IPS-20b (cell line): ENCODE results near the gene SLC4A2.
A peak's percentile ranks its signal among the peaks of the same experiment; 100 is the strongest.
"Not testable (repeated sequence)": the region's sequence is repeated elsewhere in the genome, so short reads cannot be mapped to it uniquely, and the experiment has no call there.

Source experiments
- H3K27ac ChIP-seq: one replicate; pipeline ENCODE4 v1.5.1; 2013; ENCODE audit warnings: low read length
- H3K27me3 ChIP-seq: 2 replicates; pipeline ENCODE4 v1.6.1; 2013; ENCODE audit warnings: mild to moderate bottlenecking, low read length, inconsistent platforms; ENCODE audit not compliant: insufficient read depth
- H3K36me3 ChIP-seq: 2 replicates; pipeline ENCODE4 v1.6.1; 2013; ENCODE audit warnings: low read depth, mild to moderate bottlenecking, inconsistent platforms, low read length, moderate library complexity; ENCODE audit not compliant: insufficient read depth
- H3K4me1 ChIP-seq: 2 replicates; pipeline ENCODE4 v1.6.1; 2013; ENCODE audit warnings: mild to moderate bottlenecking, control low read depth, inconsistent platforms, low read length, moderate library complexity; ENCODE audit not compliant: insufficient read depth
- H3K4me3 ChIP-seq: 2 replicates; pipeline ENCODE4 v1.5.1; 2013; ENCODE audit warnings: mild to moderate bottlenecking, low read length, inconsistent platforms
- H3K9ac ChIP-seq: 2 replicates; pipeline ENCODE4 v1.6.1; 2013; ENCODE audit warnings: low read depth, mild to moderate bottlenecking, inconsistent platforms, low read length, moderate library complexity
- H3K9me3 ChIP-seq: 2 replicates; pipeline ENCODE4 v1.6.1; 2013; ENCODE audit warnings: mild to moderate bottlenecking, low read depth, low read length, inconsistent platforms; ENCODE audit not compliant: insufficient read depth

The SLC4A2 gene

DNA sequence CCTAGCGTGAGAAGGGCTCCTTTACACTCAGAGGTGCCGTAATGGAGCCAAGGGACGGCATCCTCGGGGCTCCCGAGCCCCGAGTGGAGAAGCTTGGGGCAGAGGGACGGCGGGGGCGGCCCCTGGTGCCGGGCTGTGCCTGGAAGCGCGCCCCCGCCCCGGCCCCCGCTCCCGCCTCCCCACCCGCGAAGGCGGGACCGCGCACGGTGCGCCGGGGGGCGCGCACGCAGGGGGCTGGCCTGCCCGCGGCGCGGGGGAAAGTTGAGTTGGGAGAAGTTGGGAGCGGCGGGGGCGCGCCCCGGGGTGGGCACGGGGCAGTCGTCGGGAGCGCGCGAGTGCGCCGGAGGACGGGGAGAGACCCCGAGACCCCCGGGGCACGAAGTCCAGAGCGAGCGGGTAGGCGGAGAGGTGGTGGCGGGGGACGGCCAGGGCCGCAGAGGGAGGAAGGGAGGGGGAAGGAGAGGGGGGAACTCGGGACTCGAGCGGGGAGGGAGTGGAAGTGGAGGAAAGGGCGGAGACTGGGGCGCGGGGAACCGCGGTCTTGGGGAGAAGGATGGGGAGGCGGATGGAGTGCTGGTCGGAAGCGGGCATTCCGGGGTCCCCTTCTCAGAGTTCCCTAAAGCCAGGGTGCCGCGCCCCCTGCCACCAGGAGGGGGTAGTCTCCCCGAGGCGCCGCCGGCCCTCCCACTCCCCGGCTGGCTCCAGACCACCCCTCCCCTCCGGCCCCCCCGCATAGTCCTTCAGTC, at the start of gene SLC4A2:
Gene SLC4A2, plus strand, starts transcription at position 223 of the 746 bp plus-strand sequence. CDS start 2,399 bp downstream, outside the sequence.
- H3K9me3 ChIP-seq: no peaks in the 10 kb centered on the region
- peaks cover 37% of the 10 kb centered on the region for H3K27me3 ChIP-seq
- H3K4me1 ChIP-seq: peaks cover 28% of the 10 kb centered on the region
- H3K9ac ChIP-seq: peak within 1 kb of the TSS; percentile 46; the same call in 1 of the 2 replicates
- no peak within 1 kb of the TSS for H3K27ac ChIP-seq
- peak within 1 kb of the TSS; percentile 94 for H3K4me3 ChIP-seq
- H3K36me3 ChIP-seq: peaks cover under 1% of the 10 kb centered on the region; the same call in 1 of the 2 replicates

- peaks cover 19% of the 10 kb centered on the region; the same call in 1 of the 2 replicates for H3K4me1 ChIP-seq
- 0 out of 2 replicates have a peak overlapping the region, but pooled peaks have one; percentile 27 for H3K4me3 ChIP-seq
- H3K27ac ChIP-seq: no peak overlapping the region
- H3K27me3 ChIP-seq: peaks cover 12% of the 10 kb centered on the region
- no peaks in the 10 kb centered on the region for H3K36me3 ChIP-seq
- H3K9ac ChIP-seq: peak overlapping the region; percentile 3; the same call in 1 of the 2 replicates
- H3K9me3 ChIP-seq: no peaks in the 10 kb centered on the region
Measured at GRCh38 chr7:151010037-151010306, 49.4 kb upstream of the SLC4A2 start.

DNA sequence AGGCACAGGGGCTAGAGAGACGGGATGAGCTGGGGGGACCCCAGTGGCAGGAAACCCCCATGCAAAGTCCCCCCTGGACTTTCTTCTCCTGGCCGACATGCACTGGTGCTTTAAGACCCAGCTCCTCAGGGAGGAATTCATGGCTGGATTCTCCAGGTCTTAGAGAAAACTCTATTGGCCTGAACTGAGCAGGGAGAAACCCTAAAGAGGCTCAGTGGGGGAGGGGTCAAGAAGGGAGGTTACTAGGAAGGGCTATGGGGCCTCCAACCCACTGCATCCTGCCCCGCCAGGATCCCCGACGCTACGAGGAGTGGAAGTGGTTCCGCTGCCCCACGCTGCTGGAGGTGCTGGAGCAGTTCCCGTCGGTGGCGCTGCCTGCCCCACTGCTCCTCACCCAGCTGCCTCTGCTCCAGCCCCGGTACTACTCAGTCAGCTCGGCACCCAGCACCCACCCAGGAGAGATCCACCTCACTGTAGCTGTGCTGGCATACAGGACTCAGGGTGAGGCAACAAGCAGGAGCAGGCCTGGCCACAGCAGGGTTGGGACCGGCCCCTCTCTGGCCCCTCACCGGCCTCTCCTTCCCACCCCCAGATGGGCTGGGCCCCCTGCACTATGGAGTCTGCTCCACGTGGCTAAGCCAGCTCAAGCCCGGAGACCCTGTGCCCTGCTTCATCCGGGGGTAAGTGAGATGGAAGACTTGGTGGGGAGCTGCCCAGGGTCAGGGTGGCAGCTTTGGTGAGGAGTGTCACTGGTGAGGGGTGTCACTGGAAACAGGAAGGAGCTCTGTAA, 48.9 kb upstream of the SLC4A2 start:
- no peaks in the 10 kb centered on the region for H3K9me3 ChIP-seq
- H3K4me1 ChIP-seq: peaks cover 19% of the 10 kb centered on the region; the same call in 1 of the 2 replicates
- peaks cover 12% of the 10 kb centered on the region for H3K27me3 ChIP-seq
- H3K9ac ChIP-seq: peak overlapping the region; percentile 3; the same call in 1 of the 2 replicates
- no peaks in the 10 kb centered on the region for H3K36me3 ChIP-seq
- H3K27ac ChIP-seq: no peak overlapping the region
- H3K4me3 ChIP-seq: peak overlapping the region; percentile 27; the same call in 1 of the 2 replicates

- Histone ChIP-seq H3K27ac (no peak overlapping the region), H3K4me1 (peaks cover 19% of the 10 kb centered on the region; the same call in 1 of the 2 replicates), H3K9me3 (no peaks in the 10 kb centered on the region), H3K9ac (peak overlapping the region; percentile 3; the same call in 1 of the 2 replicates), H3K4me3 (peak overlapping the region; percentile 27; the same call in 1 of the 2 replicates), H3K27me3 (peaks cover 13% of the 10 kb centered on the region), H3K36me3 (no peaks in the 10 kb centered on the region)
Measured at GRCh38 chr7:151011097-151011409, 48.3 kb upstream of the SLC4A2 start.

- not testable (repeated sequence) for H3K9ac ChIP-seq, H3K27ac ChIP-seq, H3K9me3 ChIP-seq, H3K4me3 ChIP-seq, H3K36me3 ChIP-seq
- H3K27me3 ChIP-seq: peaks cover 19% of the 10 kb centered on the region
- H3K4me1 ChIP-seq: peaks cover 19% of the 10 kb centered on the region; the same call in 1 of the 2 replicates
Measured at GRCh38 chr7:151011616-151012015, 47.8 kb upstream of the SLC4A2 start.

DNA sequence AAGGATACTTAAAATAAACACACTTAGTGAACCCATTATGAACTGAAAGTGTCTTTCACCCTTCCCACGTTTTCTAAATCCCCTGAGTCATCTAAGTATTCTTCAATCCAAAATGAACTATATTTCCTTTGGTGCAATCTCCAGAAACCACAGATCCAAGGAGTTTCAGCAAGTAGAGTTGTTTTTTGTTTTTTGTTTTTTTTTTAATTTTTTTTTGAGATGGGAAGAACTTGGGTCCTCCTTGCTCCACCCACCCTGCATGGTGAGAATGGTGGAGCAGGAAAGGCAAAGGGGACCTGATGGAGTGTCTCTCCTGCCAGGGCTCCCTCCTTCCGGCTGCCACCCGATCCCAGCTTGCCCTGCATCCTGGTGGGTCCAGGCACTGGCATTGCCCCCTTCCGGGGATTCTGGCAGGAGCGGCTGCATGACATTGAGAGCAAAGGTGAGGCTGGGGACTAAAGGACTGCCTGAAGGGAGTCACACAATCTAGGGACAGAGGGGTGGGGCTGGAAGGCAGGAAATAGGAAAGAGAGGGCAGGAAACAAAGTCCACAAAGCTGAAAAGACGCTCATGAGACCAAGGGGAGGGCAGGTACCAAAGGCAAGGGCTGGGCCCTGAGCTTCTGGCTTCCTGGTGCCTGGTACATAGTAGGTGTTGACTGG, 47.2 kb upstream of the SLC4A2 start:
- peaks cover 19% of the 10 kb centered on the region; the same call in 1 of the 2 replicates for H3K4me1 ChIP-seq

GRCh38 chr7:151012911-151013347, 46.5 kb upstream of the SLC4A2 start:
- peak overlapping the region; percentile 63 for H3K4me3 ChIP-seq
- H3K36me3 ChIP-seq: no peaks in the 10 kb centered on the region
- no peaks in the 10 kb centered on the region for H3K9me3 ChIP-seq
- peaks cover 19% of the 10 kb centered on the region; the same call in 1 of the 2 replicates for H3K4me1 ChIP-seq
- H3K27me3 ChIP-seq: peaks cover 31% of the 10 kb centered on the region
- H3K9ac ChIP-seq: peak overlapping the region; percentile 61; the same call in 1 of the 2 replicates
- H3K27ac ChIP-seq: no peak overlapping the region

More for the DNA sequence above, 47.2 kb upstream of the SLC4A2 start:
- Histone ChIP-seq H3K27me3 (peaks cover 23% of the 10 kb centered on the region), H3K4me3 (0 out of 2 replicates have a peak overlapping the region, but pooled peaks have one; percentile 63), H3K9me3 (no peaks in the 10 kb centered on the region), H3K36me3 (no peaks in the 10 kb centered on the region), H3K9ac (no peak overlapping the region), H3K27ac (no peak overlapping the region)

DNA sequence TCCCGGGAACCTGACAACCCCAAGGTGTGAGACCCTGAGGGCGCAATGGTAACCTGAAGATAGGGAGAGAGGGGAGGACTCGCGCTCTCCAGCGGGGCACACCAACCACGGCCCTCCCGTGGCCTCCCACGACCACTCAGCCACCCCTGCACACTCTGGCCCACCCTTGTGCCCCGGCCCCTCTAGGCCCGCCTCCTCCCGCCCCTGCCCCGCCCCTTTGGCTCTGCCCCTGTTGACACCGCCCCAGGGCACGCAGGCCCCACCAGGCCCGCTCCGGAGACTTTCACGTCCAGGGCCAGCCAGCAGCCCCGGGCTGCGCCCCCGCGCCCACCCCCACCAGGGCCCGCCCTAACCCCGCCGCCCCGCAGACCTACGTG, 46.0 kb upstream of the SLC4A2 start:
- peak overlapping the region; percentile 63; the same call in 1 of the 2 replicates for H3K4me3 ChIP-seq
- peaks cover 17% of the 10 kb centered on the region; the same call in 1 of the 2 replicates for H3K4me1 ChIP-seq
- H3K27ac ChIP-seq: no peak overlapping the region
- no peaks in the 10 kb centered on the region for H3K36me3 ChIP-seq
- H3K27me3 ChIP-seq: peaks cover 34% of the 10 kb centered on the region
- H3K9me3 ChIP-seq: no peaks in the 10 kb centered on the region
- peak overlapping the region; percentile 61; the same call in 1 of the 2 replicates for H3K9ac ChIP-seq

DNA sequence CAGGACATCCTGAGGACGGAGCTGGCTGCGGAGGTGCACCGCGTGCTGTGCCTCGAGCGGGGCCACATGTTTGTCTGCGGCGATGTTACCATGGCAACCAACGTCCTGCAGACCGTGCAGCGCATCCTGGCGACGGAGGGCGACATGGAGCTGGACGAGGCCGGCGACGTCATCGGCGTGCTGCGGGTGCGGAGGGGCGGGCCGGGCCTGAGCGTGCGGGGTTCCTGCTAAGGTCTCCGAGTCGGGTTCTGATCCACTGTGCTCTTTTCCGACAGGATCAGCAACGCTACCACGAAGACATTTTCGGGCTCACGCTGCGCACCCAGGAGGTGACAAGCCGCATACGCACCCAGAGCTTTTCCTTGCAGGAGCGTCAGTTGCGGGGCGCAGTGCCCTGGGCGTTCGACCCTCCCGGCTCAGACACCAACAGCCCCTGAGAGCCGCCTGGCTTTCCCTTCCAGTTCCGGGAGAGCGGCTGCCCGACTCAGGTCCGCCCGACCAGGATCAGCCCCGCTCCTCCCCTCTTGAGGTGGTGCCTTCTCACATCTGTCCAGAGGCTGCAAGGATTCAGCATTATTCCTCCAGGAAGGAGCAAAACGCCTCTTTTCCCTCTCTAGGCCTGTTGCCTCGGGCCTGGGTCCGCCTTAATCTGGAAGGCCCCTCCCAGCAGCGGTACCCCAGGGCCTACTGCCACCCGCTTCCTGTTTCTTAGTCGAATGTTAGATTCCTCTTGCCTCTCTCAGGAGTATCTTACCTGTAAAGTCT, 45.5 kb upstream of the SLC4A2 start:
- peaks cover 16% of the 10 kb centered on the region; the same call in 1 of the 2 replicates for H3K4me1 ChIP-seq
- H3K36me3 ChIP-seq: no peaks in the 10 kb centered on the region
- H3K9me3 ChIP-seq: no peaks in the 10 kb centered on the region
- H3K9ac ChIP-seq: peak overlapping the region; percentile 71; the same call in 1 of the 2 replicates
- no peak overlapping the region for H3K27ac ChIP-seq
- peak overlapping the region; percentile 63 for H3K4me3 ChIP-seq
- H3K27me3 ChIP-seq: peaks cover 40% of the 10 kb centered on the region

- H3K27me3 ChIP-seq: peaks cover 50% of the 10 kb centered on the region
- no peak overlapping the region for H3K27ac ChIP-seq
- H3K9me3 ChIP-seq: no peaks in the 10 kb centered on the region
- no peak overlapping the region for H3K9ac ChIP-seq
- peaks cover 12% of the 10 kb centered on the region; the same call in 1 of the 2 replicates for H3K4me1 ChIP-seq
- H3K4me3 ChIP-seq: no peak overlapping the region
- no peaks in the 10 kb centered on the region for H3K36me3 ChIP-seq
Measured at GRCh38 chr7:151014950-151015349, 44.4 kb upstream of the SLC4A2 start.

DNA sequence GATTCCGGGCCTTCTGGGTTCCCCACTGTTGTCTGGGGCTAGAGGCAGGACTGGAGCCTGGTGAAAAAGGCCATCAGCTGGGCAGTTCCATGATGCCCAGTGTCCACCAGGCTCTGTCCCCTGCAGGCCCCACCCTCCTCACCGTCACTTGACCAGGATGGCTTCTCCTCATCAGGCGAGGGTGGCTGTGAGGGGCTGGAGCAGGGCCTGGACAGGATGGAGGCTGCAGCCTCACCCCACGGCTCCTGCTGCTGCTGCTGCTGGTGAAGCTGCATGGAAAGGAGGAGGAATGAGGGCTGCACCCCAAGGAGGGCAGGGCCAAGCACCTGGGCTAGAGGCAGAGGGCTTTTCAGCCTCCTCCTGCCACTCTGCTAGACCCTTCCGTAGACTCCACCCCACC, 43.4 kb upstream of the SLC4A2 start:
- Histone ChIP-seq H3K4me3 (no peak overlapping the region), H3K4me1 (peaks cover 14% of the 10 kb centered on the region), H3K9me3 (no peaks in the 10 kb centered on the region), H3K27ac (no peak overlapping the region), H3K36me3 (no peaks in the 10 kb centered on the region), H3K27me3 (peaks cover 61% of the 10 kb centered on the region), H3K9ac (no peak overlapping the region)
